Measurements from ENCODE around the gene RBPJL. TPM values are rescaled to one million over a fixed set of nuclear protein-coding genes. Genes with fewer than 3 reads are reported as not detected.

Gene RBPJL, protein sequence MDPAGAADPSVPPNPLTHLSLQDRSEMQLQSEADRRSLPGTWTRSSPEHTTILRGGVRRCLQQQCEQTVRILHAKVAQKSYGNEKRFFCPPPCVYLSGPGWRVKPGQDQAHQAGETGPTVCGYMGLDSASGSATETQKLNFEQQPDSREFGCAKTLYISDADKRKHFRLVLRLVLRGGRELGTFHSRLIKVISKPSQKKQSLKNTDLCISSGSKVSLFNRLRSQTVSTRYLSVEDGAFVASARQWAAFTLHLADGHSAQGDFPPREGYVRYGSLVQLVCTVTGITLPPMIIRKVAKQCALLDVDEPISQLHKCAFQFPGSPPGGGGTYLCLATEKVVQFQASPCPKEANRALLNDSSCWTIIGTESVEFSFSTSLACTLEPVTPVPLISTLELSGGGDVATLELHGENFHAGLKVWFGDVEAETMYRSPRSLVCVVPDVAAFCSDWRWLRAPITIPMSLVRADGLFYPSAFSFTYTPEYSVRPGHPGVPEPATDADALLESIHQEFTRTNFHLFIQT
- not detected in 2 replicates for total RNA-seq

- no peak for DNase-seq (ENCODE audit: extremely low read depth, low read depth, low spot score)
Observed at GRCh38 chr20:45306431-45306982, at the start of gene RBPJL. RBPJL (plus strand) TSS chr20:45306840; CDS start chr20:45306923, 83 bp downstream.

DNA sequence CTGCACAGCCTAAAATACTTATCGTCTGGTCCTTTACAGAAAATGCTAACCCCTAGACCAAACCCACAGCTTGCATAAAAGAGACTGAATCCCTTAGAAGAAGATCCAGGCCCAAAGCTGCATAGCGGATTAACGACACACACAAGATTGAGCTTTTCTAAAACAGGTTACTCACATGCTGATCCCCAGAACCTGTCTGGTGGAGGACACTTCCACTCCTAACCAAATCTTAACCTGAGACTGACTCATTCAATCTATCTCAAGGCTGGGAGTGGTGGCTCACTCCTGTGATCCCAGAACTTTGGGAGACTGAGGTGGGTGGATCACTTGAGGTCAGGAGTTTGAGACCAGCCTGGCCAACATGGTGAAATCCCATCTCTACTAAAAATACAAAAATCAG lies 49.5 kb upstream of the RBPJL start:
- DNase-seq (ENCODE audit: extremely low read depth, low read depth, low spot score), result no peak

DNA sequence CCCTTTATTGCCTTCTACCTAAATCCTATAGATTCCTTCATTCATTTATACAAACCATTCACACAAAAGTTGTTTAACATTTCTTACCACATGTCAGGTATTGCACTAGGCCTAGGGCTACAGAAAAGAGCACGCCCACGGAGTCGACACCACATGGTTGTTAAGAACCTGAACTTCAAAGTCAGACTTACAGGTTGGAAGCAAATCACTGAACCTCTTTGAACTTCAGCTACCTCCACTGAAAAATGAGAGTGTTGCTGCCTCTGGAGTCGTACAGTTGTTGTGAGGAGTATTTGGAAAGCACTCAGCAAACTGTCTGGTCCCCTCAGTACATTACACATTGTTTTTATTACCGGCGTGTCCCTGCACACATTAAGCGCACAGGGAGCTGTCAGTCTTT lies 48.9 kb upstream of the RBPJL start:
- DNase-seq (ENCODE audit: extremely low read depth, low read depth, low spot score), result no peak

DNA sequence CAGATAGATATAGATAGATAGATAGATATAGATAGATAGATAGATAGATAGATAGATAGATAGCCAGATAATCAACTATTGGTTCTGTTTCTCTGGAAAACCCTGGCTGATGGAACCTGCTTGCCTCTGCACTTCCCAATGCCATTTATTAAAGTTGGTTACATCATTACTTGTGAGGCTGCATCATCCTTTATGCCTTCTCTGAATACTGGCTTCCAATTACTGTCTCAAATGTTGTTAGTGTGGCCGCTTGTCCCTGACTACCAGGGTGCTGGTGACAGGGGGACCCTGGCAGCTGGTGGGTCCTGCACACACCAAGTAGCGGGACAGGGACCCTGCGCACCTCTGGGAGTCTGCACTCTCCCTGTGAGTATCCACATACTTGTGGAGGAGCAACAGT lies 48.4 kb upstream of the RBPJL start:
- no peak for DNase-seq (ENCODE audit: extremely low read depth, low read depth, low spot score)

- no peak for DNase-seq (ENCODE audit: extremely low read depth, low read depth, low spot score)
Observed at GRCh38 chr20:45258664-45259063, 48.0 kb upstream of the RBPJL start.

- no peak for DNase-seq (ENCODE audit: extremely low read depth, low read depth, low spot score)
Observed at GRCh38 chr20:45263556-45264266, 42.9 kb upstream of the RBPJL start.

DNA sequence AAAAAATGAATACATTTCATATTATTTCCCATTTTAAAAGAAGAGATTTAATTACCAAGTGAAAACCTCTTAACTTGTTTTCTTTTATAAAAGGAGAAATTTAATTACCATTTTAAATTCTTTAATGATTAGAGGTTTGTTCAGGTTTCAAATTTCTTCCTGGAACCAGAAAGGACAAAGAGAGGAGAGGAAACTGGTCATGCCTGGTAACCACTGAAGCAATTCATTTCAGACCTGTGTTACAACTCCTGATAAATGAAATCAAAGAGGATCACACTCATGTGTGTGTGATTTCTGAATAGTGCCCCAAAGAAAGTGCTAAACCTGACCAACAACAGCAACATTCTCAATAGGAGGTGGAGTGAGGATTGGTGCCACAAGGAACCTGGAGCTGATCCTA lies 39.7 kb upstream of the RBPJL start:
- no peak for DNase-seq (ENCODE audit: extremely low read depth, low read depth, low spot score)

GRCh38 chr20:45268531-45268930 lies 38.1 kb upstream of the RBPJL start:
- no peak for DNase-seq (ENCODE audit: extremely low read depth, low read depth, low spot score)

- DNase-seq (ENCODE audit: extremely low read depth, low read depth, low spot score), result no peak
Observed at GRCh38 chr20:45269056-45269455, 37.6 kb upstream of the RBPJL start.

DNA sequence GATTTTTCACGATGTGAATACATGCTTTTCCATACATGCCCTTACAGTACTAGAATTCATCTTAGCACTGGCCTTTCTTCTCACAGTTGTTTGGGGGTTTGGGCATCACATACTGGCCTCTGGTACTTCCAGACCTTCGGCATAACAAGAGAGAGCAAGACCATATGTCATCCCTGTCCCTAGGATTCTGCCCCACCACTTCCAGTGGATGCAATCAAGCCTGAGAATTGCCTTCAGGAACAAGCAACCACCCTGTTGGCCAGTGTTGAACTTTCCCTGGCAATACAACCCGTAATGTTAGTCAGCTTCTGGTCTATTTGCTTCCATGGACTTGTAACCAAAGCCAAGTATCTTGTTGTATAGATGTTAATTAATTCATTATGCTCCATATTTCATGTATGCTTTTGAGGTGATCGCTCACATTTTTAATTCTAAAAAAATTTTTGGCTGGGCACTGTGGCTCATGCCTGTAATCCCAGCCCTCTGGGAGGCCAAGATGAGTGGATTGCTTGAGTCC lies 36.8 kb upstream of the RBPJL start:
- DNase-seq (ENCODE audit: extremely low read depth, low read depth, low spot score), result no peak

GRCh38 chr20:45275338-45275737 lies 31.3 kb upstream of the RBPJL start:
- DNase-seq (ENCODE audit: extremely low read depth, low read depth, low spot score), result no peak

GRCh38 chr20:45279992-45280391 lies 26.6 kb upstream of the RBPJL start:
- DNase-seq (ENCODE audit: extremely low read depth, low read depth, low spot score), result no peak

DNA sequence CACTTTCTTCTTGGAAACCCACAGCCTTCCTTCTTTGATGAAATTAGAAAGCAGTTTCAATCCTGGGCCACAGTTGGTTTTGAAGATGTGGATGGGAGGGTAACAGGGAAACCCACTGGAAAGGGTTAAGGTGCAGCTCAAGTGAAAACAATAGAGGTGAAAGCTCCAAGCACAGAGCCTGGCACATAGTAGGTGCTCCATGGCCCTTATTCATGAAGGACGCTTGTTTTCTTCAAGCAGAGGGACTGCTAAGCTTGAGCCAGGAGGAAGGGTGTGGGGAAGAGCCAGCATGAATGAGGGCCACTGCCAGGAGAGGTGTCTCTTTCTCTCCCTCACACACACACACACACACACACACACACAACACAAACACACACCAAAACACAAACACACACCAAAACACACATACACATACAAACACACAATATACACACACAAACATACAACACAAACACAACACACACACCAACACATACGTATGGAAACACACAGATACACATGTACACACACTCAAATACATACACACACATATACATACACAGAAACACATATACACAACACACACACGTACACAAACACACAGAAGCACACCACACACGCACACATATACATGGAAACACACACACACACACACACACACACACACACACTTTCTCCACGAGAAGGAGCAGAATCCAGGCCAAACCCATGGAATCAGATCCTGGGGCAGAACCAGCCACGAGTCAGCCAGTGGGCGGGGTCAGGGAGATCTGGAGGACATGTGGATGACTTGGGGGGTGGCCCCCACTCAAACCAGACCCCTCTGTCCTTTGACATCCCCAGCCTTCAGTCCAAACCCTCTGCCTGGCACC lies 23.7 kb upstream of the RBPJL start:
- DNase-seq (ENCODE audit: extremely low read depth, low read depth, low spot score), result no peak

DNA sequence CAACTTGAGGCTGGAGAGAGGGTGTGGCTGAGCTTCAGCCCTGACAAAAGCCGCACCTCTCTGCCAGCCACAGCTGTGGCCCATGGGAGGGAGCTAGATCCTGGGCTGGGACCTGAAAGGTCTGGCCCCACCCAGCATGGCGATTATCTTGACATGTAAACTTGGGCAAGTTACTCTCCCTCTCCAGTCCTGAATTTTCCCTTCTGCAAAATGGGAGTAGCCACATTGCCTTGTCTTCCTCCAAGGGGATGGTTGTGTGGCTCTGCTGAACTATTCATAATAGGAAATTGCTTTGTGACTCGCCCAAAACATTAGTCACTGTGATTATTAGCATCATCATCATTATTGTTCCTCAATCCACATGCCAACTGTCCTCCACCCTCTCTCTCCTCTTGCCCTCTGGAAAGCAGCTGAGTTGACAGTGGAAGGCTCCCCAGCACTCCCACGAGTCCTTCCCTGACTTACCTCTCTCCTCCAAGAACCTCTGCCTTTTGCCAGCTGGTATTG lies 23.0 kb upstream of the RBPJL start:
- DNase-seq (ENCODE audit: extremely low read depth, low read depth, low spot score), result no peak

DNA sequence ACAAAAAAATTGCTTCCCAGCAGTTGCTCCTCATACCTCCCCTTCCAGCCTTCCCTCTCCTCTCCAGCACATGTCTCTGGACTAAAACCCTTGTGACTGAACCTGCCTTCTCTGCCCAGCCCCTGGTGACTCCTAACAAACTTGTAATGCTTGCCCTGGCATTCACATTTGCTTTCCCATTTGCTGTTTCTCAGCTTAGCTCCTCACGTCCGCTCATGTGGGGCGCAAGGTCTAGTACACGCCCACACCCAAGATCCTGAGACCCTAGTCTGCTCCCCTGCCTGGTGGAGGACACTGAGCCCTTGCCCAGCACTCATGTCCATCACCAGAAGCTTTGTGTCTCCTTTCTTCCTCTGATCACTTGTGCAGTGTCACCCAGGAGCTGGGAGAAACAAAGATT lies 18.3 kb upstream of the RBPJL start:
- DNase-seq (ENCODE audit: extremely low read depth, low read depth, low spot score), result no peak

DNA sequence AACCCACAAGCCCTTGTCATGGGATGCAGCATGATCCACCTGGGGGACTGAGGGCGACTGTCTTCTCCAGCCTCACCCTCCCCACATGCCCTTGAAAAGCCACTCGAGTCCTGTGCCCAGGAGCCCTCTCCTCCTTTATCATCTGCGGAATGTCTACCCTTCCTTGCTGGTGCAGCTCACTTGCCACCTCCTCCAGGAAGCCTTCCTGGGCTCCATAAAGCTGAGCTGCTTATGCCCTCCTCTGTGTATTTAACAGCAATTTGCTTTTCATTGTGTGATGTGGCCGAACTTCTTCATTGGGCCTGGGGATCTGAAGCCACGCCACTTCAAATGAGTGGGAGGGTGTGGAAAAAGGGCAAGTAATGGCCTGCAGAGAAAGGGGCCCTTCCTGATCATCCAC lies 17.8 kb upstream of the RBPJL start:
- no peak for DNase-seq (ENCODE audit: extremely low read depth, low read depth, low spot score)

GRCh38 chr20:45289942-45290676 lies 16.5 kb upstream of the RBPJL start:
- no peak for DNase-seq (ENCODE audit: extremely low read depth, low read depth, low spot score)

GRCh38 chr20:45290677-45291355 lies 15.8 kb upstream of the RBPJL start:
- DNase-seq (ENCODE audit: extremely low read depth, low read depth, low spot score), result peak; percentile 27

DNA sequence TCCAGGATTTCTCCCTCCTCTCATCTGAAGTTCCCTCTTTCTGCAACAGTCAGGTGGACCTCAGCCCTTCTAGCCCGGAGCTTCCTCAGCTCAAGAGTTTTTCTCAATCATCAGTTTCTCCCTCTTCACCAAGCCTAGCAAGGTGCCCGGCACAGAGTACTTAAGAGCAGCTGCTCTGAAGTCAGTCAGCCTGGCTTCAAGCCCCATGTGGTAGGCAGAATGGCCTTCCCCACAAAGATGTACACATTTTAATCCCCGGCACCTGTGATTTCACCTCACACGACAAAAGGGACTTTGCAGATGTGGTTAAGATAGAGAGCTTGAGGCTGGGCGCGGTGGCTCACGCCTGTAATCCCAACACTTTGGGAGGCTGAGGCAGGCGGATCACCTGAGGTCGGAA lies 15.1 kb upstream of the RBPJL start:
- DNase-seq (ENCODE audit: extremely low read depth, low read depth, low spot score), result no peak

Data from glomerular endothelial cell (primary cell).